HG02973 (cell line): ENCODE measurements around the gene SUN1.
"Not testable (repeated sequence)": the region's sequence is repeated elsewhere in the genome, so short reads cannot be mapped to it uniquely, and the experiment has no call there.

Experiments used
- ATAC-seq: cut with Tn5 transposase; IDR thresholded peaks from one replicate; pipeline ENCODE4 v1.9.1; 2021; ENCODE audit warnings: moderate library complexity; ENCODE audit not compliant: unreplicated experiment

The SUN1 gene

DNA sequence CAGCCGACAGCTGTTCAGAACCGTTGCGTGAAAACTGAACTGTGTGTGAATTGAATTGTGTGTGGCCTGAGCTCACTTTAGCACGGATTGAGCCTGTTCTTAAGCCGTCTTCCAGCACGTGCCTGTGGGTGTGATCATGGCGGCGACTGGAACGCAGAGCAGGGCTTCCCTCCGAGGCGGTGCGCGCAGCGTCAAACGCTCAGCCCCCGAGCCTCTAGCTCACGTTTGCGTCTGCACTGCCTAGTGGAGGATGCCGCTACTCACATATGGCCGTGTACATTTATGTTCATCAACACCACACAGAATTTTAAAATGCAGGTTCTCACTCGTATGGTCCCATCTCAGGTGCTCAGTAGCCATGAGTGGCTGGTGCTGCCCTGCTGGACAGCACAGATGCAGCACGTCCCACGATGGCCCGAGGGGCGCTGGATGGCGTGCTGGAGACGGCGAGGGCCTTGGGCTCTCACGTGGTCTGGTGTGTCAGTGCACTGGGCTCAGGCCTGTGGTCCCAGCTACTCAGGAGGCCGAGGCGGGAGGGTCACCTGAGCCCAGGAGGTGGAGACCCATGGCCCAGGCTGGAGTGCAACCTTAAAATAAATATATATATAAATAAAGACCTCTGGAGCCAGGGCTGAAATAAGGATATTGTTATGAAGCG lies 22.0 kb downstream of the SUN1 start:
- no peak for ATAC-seq

DNA sequence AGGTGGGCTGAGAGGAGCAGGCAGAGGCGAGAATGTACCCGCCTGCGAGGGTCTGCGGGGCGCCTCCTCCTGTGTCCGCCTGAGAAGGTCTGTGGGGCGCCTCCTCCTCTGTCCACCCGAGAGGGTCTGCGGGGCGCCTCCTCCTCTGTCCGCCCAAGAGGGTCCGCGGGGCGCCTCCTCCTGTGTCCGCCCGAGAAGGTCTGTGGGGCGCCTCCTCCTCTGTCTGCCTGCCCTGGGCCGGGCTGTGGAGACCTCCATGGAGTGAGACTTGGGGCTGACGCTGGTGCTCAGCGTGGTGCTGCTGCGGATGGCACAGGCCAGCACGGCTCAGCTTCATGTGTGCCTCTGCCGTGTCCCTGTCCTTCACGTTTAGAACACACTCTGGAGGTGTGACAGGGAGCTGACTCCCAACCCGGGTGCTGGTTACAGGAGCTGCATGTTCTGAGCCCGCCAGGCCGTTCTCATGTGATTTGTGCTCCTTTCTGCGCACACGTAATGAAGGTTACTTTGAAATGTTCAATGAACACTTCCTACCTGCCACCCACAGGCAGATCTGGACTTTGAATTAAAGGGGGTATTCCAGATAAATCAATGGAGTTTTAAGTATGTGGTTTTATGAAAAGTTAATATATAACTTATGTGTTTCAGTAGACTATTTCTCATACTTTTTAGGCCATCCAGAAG lies 23.6 kb downstream of the SUN1 start:
- ATAC-seq, result no peak

DNA sequence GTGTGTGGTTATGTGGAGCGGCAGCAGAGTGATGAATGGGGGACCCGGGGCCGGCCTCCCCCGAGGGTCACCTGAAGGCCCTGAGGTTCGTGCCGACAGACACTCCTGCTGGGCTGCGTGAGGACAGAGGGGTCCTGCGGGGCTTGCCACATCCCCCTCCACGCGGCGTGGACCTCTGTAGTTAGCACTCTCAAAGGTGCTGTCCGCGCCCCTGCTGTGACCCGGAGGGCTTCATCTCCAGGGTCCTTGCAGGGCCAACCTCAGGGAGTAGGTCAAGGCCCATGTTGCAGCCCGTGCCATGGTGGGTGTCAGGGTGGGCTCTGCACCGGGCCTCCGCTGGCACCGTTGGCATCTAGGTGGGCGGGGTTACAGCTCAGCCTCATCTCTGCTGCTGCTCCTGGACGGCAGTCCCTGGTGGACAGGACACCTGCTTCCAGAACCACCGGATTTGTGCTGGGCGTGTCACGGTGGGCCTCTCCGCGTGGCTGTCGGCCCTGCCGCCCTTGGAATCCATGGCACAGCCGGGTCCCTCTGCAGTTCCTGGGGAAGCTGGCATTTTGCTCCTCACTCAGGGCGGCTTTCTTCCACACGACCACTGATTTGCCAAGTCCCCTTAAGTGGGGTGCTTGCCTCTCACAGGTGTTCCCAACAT lies 24.3 kb downstream of the SUN1 start:
- no peak for ATAC-seq

- ATAC-seq, result no peak
Measured at GRCh38 chr7:857661-858060, 25.4 kb downstream of the SUN1 start.

DNA sequence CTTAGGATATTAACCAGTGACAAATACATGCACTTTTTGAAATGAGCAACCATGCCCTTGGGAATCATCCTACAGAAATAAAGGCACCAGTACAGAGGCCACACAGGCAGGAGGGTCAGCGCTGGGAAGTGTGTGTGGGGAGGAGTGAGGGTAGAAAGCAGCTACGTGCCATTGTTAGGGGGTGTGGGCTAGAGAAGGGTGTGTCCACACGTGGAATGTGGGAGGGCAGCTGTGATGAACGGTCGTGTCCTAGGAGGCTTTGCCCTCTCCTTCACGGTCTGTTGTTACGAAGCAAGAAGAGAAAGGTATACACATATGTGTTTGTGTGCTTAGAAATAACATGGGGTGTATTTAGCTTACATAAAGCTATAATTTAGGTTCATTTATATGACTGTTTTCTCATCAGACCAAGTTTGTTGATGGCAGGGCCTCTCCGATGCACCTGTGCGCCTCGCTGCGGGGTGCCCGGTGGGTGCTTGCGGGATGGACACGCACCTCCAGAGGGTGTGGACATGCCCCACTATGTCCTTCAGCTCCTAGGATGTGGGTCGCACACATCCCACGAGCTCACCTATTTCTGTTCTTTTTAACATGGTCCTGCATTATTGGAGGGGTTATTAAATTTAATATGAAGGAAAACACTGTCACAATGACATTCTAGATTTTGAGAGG lies 27.2 kb downstream of the SUN1 start:
- no peak for ATAC-seq

DNA sequence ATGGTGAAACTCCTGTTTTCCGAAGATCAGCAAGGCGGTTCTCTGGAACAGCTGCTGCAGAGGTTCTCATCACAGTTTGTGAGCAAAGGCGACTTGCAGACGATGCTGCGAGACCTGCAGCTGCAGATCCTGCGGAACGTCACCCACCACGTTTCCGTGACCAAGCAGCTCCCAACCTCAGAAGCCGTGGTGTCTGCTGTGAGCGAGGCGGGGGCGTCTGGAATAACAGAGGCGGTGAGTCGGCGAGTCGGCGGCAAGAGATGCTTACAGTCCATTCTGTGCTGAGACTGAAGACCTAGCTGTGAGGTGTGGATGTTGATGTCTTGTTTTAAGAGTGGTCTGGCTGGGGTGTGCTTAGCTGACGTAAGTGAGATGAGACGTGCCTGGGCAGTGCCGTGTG lies 27.9 kb downstream of the SUN1 start:
- no peak for ATAC-seq

DNA sequence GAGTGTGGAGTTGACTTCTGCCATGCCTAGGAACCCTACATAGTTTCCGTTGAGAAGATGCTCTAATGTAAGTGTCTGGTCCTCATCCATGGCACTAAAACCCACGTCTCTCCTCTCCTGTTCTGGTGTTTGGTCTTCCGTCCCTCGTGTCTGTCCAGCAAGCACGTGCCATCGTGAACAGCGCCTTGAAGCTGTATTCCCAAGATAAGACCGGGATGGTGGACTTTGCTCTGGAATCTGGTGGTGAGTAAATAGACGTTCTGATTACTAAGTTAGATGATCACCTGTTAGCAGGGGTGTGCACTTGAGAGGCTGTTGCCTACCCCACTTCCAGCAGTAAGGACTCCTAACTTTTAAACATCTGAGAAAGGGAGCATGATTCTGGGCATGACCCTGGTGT lies 28.9 kb downstream of the SUN1 start:
- no peak for ATAC-seq

- no peak for ATAC-seq
Measured at GRCh38 chr7:862157-862556, 29.9 kb downstream of the SUN1 start.

GRCh38 chr7:863106-863505 lies 30.8 kb downstream of the SUN1 start:
- ATAC-seq, result no peak

DNA sequence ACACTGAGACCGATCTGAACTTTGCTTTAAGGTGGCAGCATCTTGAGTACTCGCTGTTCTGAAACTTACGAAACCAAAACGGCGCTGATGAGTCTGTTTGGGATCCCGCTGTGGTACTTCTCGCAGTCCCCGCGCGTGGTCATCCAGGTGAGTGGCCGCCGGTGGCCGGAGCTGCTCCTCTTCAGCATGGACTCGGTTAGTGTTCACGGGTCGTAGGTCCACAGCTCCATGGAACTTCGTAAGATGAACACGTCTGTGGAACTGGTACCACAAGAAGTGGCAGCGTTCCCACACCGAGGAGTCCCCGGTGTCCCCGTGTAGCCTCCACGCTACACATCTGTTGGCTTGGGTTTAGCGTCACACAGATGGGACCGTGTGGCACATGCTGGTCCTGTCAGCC lies 33.6 kb downstream of the SUN1 start:
- no peak for ATAC-seq

- ATAC-seq, result no peak
Measured at GRCh38 chr7:867001-867405, 34.7 kb downstream of the SUN1 start.

GRCh38 chr7:867406-868188 lies 35.3 kb downstream of the SUN1 start:
- ATAC-seq, result no peak

- ATAC-seq, result no peak
Measured at GRCh38 chr7:868189-868486, 35.9 kb downstream of the SUN1 start.

- ATAC-seq, result no peak
Measured at GRCh38 chr7:869348-869747, 37.1 kb downstream of the SUN1 start.

DNA sequence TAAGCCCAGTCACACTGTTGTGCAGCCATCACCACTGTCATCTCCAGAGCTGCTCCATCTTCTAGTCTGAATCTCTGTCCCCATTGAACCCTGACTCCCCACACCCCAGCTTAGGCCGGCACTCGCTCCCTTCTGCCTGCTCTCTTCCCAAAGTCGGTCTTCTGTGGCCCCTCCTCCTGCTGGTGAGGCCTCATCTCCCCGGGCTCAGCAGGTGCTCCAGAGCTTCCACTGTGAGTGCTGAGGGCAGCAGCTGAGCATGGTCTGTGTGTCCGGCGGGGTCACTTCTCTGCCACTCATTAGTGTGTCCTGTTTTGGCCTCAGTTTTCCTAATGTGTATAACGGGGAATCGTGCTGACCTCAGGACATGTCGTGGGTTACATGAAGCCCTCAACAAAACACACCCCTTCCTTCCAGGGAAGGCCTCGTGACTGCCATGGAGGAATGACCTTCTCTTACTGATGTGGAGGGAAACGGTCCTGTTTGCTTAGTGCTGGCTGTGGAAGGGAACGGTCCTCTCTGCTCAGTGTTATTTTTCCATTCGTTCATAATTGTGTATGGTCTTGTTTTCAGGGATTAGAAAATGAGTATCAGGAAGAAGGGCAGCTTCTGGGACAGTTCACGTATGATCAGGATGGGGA lies 39.7 kb downstream of the SUN1 start:
- ATAC-seq, result no peak

DNA sequence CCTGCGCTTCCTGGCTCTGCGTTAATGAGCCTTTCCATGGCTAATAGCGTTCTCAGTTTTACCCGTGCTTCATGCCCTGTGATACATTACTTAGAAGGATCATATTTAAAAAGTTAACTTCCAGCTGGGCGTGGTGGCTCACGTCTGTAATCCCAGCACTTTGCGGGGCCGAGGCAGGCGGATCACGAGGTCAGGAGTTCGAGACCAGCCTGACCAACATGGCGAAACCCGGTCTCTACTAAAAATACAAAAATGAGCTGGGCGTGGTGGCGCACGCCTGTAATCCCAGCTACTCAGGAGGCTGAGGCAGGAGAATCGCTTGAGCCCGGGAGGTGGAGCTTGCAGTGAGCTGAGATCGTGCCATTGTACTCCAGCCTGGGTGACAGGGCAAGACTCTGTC lies 40.4 kb downstream of the SUN1 start:
- not testable (repeated sequence) for ATAC-seq

DNA sequence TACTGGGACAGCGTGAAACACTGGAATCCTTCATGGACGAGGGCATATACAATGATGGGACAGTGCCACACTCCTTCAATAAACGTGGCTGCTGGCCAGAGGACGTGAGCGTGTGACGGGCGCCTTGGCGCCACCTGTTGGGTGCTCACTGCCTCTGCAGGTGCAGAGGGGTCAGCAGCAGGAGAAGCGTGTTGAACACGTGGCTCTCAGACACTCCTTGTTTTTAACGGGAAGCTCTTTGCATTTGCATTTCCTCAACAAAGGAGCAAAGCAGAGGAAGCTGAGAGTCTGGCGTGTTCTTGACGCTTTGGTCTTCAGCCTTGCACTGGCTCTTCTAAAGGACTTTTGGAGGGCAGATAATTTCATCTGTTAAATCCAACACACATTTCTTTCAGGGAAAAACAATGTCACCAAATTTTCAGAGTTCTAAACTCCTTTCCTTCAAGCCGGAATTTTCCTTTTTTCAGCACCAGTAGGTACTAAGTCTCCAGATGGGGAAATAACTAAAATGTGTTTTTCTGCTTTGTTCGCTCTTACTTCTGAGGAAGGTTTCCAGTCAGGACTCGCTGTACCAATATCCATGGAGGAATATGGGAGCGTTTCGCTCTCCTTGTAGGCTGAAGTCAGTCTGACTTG lies 41.2 kb downstream of the SUN1 start:
- peak; percentile 26 for ATAC-seq

DNA sequence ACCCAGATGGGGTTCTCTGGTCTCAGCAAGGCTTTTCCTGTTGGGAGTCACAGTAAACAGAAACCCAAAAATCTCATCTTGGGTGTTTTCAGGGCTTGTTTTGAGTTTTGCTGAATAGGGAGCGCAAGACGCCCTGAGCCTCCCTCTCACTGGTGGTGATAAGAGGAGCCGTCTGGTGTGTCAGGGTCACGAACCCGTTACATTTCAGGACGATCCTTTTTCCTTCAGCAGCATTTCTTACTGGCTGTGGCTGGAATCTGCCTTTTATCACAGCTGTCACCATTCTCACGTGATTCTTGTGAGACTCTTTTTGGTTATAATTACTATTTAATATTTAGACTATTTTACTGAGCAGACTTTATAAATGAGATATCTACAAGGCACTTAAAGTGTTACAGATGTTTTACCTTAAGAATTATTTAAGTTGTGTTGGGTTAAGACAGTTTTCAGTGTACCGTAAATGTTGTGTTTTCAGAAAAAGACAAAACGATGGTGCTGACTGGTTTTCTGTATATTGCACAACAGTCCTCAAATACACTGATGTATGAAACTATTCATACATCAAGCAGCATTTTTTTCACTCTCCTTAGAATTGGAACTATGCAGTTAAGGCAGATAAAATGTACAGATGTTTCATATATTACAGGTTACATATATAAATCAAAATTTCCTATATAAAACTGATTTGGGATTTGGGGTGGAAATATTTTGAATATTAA lies 41.9 kb downstream of the SUN1 start:
- ATAC-seq, result no peak

DNA sequence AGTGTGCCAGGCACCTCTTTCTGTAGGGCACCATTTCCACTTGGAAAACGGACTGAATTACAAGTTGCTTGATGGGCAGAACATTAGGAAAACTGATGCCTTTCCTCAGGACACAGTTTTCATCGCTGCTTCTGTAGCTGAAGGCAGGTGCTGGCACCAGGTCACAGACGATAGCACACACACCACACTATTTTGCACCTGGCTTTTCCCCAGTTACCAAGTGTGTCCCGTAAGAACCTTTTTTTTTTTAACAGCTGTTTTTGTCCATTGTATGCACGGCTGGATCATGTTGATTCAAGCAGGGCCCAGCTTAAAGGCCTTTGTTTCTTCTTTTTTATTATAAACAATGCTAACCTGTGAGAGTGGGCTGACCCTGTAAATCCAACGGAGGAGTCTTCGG lies 42.8 kb downstream of the SUN1 start:
- ATAC-seq, result no peak
